Parathyroid adenoma (tissue), 2 donors: ENCODE data around the gene TMEM184A.
A peak's percentile ranks its signal among the peaks of the same experiment; 100 is the strongest.

Experiments
- H2AFZ ChIP-seq: fragments of 300-600 bp; sonication (generic); one replicate; pipeline ENCODE4 v1.7.0; 2017; ENCODE audit warnings: antibody characterized with exemption, mild to moderate bottlenecking
- H3K27ac ChIP-seq: fragments of 300-600 bp; sonication (generic); one replicate; pipeline ENCODE4 v1.7.0; 2017
- H3K27me3 ChIP-seq: fragments of 300-600 bp; sonication (generic); one replicate; pipeline ENCODE4 v1.7.0; 2017; ENCODE audit warnings: low read length; ENCODE audit not compliant: control insufficient read depth, insufficient read depth
- H3K36me3 ChIP-seq: fragments of 300-600 bp; sonication (generic); one replicate; pipeline ENCODE4 v1.7.0; 2017; ENCODE audit warnings: low read length; ENCODE audit not compliant: control insufficient read depth, insufficient read depth
- H3K4me1 ChIP-seq: fragments of 300-600 bp; sonication (generic); one replicate; pipeline ENCODE4 v1.7.0; 2017; ENCODE audit warnings: control low read depth
- H3K4me2 ChIP-seq: fragments of 300-600 bp; sonication (generic); one replicate; pipeline ENCODE4 v1.7.0; 2017; ENCODE audit warnings: low read length
- H3K4me3 ChIP-seq: fragments of 300-600 bp; sonication (generic); one replicate; pipeline ENCODE4 v1.7.0; 2017; ENCODE audit warnings: low read depth, low read length
- H3K79me2 ChIP-seq: fragments of 300-600 bp; sonication (generic); one replicate; pipeline ENCODE4 v1.7.0; 2017; ENCODE audit warnings: control low read depth
- H3K9ac ChIP-seq: fragments of 300-600 bp; sonication (generic); one replicate; pipeline ENCODE4 v1.7.0; 2017; ENCODE audit warnings: mild to moderate bottlenecking
- H3K9me3 ChIP-seq: fragments of 300-600 bp; sonication (generic); one replicate; pipeline ENCODE4 v1.7.0; 2017; ENCODE audit warnings: low read length; ENCODE audit not compliant: control insufficient read depth
- TF ChIP-seq, protein P1 (sequence below): fragments of 300-600 bp; sonication (generic); IDR thresholded peaks from one replicate; pipeline ENCODE4 v1.7.0; 2017; ENCODE audit warnings: antibody characterized with exemption, mild to moderate bottlenecking
- donor health status: primary hyperparathyroidism.

TMEM184A gene

DNA sequence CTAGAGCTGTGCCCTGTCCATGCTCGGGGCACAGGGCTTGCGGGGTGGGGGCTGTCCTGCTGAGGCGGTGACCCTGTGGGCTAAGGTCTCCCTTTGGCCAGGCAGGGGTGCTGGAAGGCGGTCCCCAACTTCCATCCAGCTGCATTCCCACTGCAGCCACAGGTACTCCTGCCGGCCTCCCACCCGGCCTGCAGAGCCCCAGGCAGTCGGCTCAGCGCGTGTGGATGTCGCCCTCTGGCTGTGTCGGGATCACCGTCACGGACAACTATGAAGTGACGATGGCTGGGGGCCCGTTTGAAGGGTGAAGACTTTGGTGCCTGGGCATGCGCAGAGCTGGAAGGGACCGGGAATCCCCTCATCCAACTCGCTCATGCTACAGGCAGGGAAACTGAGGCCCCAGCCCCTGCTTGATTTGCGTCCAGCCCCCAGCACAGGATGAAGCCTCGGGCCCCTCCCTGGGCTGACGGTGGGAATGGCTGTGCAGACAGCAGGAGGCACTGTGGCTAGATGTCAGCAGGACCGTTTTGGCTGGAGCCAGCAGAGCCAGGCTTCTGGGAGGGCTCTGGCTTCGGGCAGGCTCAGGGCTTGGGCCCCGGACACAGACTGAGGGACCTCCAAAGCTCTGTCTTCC, 2.3 kb upstream of the TMEM184A start:
- Histone ChIP-seq H3K9me3 (no peaks in the 10 kb centered on the region), H3K9ac (no peak overlapping the region), H3K27me3 (no peaks in the 10 kb centered on the region), H3K79me2 (no peaks in the 10 kb centered on the region), H3K36me3 (no peaks in the 10 kb centered on the region), H3K27ac (no peak overlapping the region), H2AFZ (peak overlapping the region; percentile 3), H3K4me1 (peaks cover 11% of the 10 kb centered on the region), H3K4me3 (no peak overlapping the region), H3K4me2 (no peak overlapping the region)
- TF ChIP-seq, protein P1, sequence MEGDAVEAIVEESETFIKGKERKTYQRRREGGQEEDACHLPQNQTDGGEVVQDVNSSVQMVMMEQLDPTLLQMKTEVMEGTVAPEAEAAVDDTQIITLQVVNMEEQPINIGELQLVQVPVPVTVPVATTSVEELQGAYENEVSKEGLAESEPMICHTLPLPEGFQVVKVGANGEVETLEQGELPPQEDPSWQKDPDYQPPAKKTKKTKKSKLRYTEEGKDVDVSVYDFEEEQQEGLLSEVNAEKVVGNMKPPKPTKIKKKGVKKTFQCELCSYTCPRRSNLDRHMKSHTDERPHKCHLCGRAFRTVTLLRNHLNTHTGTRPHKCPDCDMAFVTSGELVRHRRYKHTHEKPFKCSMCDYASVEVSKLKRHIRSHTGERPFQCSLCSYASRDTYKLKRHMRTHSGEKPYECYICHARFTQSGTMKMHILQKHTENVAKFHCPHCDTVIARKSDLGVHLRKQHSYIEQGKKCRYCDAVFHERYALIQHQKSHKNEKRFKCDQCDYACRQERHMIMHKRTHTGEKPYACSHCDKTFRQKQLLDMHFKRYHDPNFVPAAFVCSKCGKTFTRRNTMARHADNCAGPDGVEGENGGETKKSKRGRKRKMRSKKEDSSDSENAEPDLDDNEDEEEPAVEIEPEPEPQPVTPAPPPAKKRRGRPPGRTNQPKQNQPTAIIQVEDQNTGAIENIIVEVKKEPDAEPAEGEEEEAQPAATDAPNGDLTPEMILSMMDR = no peak

DNA sequence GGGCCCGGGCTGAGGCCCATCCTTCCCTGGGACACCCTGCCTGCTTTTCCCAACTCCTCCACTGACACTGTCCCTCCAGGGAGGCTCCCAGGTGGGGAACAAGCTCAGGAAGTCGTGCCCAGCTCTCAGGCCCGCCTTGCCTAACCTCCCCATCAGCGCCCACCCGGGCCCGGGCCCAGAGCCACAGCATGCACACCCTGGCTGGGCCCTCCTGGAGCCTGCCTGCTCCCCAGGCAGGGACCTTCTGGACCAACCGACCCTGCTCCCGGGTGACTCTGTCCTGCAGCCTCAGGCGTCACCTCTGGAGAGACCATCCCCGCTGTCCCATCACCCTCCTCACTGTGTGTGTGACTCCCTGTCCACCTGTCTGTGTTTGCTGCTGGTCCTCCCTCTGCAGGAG, 1.8 kb upstream of the TMEM184A start:
- H3K9me3 ChIP-seq = no peaks in the 10 kb centered on the region
- no peak overlapping the region for H3K9ac ChIP-seq
- H2AFZ ChIP-seq = no peak overlapping the region
- H3K36me3 ChIP-seq = no peaks in the 10 kb centered on the region
- no peaks in the 10 kb centered on the region for H3K27me3 ChIP-seq
- H3K4me1 ChIP-seq = peaks cover 11% of the 10 kb centered on the region
- TF ChIP-seq, protein P1 = no peak
- H3K4me3 ChIP-seq = no peak overlapping the region
- H3K79me2 ChIP-seq = no peaks in the 10 kb centered on the region
- H3K27ac ChIP-seq = no peak overlapping the region
- H3K4me2 ChIP-seq = no peak overlapping the region

DNA sequence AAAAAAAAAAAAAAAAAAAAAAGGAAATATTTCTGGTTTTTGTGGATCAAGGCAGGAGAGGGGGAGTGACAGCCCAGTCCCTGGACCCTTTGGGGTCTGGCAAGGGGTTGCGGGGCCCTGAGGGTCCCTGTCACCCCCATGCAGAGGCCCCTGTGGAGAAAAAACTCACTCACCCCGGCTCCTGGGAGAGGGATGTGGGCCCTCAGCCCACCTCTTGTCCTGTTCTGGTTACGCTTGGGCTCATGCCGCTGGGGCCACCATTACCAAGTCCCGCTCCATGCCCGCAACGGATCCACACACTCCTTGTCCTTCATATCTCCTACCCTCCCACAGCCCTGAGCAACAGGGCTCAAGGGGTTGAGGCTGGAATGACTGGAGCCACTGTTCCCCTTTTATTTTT, 1.0 kb upstream of the TMEM184A start:
- Histone ChIP-seq H3K4me1 (peaks cover 11% of the 10 kb centered on the region), H3K9ac (no peak overlapping the region), H3K4me3 (no peak overlapping the region), H3K27me3 (no peaks in the 10 kb centered on the region), H2AFZ (no peak overlapping the region), H3K36me3 (no peaks in the 10 kb centered on the region), H3K9me3 (no peaks in the 10 kb centered on the region), H3K4me2 (no peak overlapping the region), H3K27ac (no peak overlapping the region), H3K79me2 (no peaks in the 10 kb centered on the region)
- TF ChIP-seq, protein P1 = no peak

DNA sequence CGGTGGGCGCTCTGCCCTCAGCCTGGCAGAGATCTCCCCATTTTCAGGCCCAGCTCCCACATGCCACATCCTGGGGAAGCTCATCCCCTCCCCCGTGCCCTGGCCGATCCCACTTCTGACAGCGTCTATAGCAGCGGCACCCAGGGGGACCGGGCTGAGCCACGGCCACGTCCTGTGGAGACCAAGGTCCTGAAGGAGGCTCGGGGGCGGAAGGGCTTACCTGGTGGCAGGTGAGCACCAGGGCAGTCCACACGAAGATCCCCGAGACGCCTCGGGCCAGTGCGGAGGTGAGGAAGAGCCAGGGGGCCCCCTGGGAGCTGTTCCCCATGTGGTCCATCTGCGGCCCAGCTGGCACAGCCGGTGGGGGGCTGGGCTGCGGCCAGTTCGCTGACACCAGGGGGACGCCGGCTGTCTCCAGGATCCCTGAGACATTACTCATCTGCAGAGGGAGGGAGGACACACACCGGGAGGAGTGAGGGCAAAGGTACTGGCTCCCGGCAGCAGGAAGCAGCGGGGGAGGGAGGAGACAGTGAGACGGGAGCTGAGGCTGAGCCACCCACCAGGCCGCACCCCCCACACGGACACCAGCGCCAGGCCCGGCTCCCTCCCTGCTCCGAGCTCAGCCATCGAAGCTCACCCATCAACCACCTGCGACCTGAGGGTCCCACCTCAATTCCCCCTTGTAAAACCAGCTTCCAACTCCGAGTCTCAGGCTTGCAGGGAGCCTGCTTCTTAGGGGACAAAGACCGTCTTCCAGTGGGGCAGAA, 776 bp downstream of the TMEM184A start:
- Histone ChIP-seq H3K4me1 (peaks cover 11% of the 10 kb centered on the region), H3K79me2 (no peaks in the 10 kb centered on the region), H3K27me3 (no peaks in the 10 kb centered on the region), H3K9me3 (no peaks in the 10 kb centered on the region), H3K4me3 (peak overlapping the region; percentile 44), H3K27ac (peak overlapping the region; percentile 91), H3K4me2 (peak overlapping the region; percentile 77), H3K36me3 (no peaks in the 10 kb centered on the region), H2AFZ (peak overlapping the region; percentile 68), H3K9ac (no peak overlapping the region)
- TF ChIP-seq, protein P1 = no peak
